Left lobe of liver (tissue), 2 donors: ENCODE results near the gene PNMA8B. TPM values are rescaled to one million over a fixed set of nuclear protein-coding genes. Genes with fewer than 3 reads are reported as not detected.

ENCODE experiments used
- ATAC-seq: fragments of 200-7000 bp; cut with Tn5 transposase; one replicate; pipeline ENCODE4 v1.9.1; 2020; ENCODE audit warnings: mild to moderate bottlenecking, moderate library complexity
- DNase-seq: peaks from one replicate; pipeline ENCODE4 v3.0.0-alpha.2; 2020; ENCODE audit warnings: low spot score
- total RNA-seq: library from RNA; stranded (reverse); gene quantifications from one replicate; pipeline ENCODE4 v1.2.1, GENCODE V29; 2021
- donor health status: DM: no; HTN: no; CAD: no; lungs with moderate emphysema.
- donor health status: DM: no; HTN: yes; CAD: no.

PNMA8B gene
- total RNA-seq, 1 donor from 2014 or later = 0.35 TPM

DNA sequence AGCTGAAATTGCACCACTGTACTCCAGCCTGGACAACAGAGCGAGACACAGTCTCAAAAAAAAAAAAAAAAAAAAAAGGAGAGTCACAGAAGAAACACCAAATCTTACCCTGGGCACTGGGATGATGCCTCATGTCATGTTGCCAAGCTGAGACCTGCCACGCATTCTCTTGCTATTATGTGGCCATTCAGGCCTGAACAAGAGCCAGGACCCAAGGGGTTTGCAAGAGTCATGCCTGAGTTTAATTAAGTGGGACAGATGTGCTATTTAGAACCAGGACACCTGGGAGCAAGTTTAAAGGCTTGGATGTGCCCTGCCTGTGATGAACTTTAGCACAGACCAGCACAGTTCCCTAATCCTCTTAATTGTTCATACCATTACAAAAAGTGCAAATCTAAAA is 34.1 kb downstream of the PNMA8B start:
- no peak for DNase-seq
- ATAC-seq = no peak

GRCh38 chr19:46460981-46461380 is 34.7 kb downstream of the PNMA8B start:
- DNase-seq = no peak
- no peak for ATAC-seq

GRCh38 chr19:46460055-46460454 is 35.6 kb downstream of the PNMA8B start:
- DNase-seq (no peak), ATAC-seq (no peak)

DNA sequence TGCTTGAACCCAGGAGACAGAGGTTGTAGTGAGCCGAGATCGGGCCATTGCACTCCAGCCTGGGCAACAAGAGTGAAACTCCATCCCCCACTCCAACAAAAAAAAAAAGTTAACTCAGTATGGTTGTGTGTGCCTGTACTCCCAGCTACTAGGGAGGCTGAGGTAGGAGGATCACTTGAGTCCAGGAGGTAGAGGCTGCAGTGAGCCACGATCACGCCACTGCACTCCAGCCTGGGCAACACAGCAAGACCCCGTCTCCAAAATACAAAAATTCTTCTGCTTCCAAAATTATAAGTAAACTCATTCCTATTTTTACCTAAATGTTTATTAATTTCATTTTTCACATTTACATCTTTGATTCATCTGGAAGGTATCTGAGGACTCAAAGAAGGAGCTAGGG is 38.7 kb downstream of the PNMA8B start:
- no peak for ATAC-seq
- DNase-seq = no peak

DNA sequence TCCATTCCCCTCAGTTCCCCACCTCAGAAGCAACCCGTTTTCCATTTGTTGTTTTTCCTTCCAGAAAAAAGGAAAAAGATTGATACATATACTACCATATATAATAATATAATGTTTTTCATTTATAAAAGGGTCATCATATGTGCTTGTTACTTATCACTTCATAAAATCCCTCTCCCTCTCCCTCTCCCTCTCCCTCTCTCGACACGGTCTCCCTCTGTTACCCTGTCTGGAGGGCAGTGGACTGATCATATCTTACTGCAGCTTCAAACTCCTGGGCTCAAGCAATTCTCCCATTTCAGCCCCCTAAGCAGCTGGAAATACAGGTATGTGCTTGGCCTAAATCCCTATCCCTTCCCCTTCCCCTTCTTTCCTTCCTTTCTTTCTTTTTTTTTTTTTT is 41.4 kb downstream of the PNMA8B start:
- no peak for DNase-seq

GRCh38 chr19:46453661-46454060 is 42.0 kb downstream of the PNMA8B start:
- ATAC-seq = no peak
- DNase-seq = no peak

More for the DNA sequence above, 41.4 kb downstream of the PNMA8B start:
- no peak for ATAC-seq

GRCh38 chr19:46452186-46452585 is 43.5 kb downstream of the PNMA8B start:
- DNase-seq = no peak
- no peak for ATAC-seq

GRCh38 chr19:46451352-46451751 is 44.3 kb downstream of the PNMA8B start:
- ATAC-seq (no peak), DNase-seq (no peak)

- no peak for ATAC-seq
- DNase-seq = no peak
Measured at GRCh38 chr19:46450737-46451136, 44.9 kb downstream of the PNMA8B start.

- no peak for ATAC-seq
Measured at GRCh38 chr19:46449228-46449627, 46.4 kb downstream of the PNMA8B start.

GRCh38 chr19:46448601-46449000 is 47.1 kb downstream of the PNMA8B start:
- ATAC-seq = no peak
- DNase-seq = no peak

More at GRCh38 chr19:46449228-46449627, 46.4 kb downstream of the PNMA8B start:
- DNase-seq = no peak

GRCh38 chr19:46447824-46448223 is 47.8 kb downstream of the PNMA8B start:
- DNase-seq (no peak), ATAC-seq (no peak)

DNA sequence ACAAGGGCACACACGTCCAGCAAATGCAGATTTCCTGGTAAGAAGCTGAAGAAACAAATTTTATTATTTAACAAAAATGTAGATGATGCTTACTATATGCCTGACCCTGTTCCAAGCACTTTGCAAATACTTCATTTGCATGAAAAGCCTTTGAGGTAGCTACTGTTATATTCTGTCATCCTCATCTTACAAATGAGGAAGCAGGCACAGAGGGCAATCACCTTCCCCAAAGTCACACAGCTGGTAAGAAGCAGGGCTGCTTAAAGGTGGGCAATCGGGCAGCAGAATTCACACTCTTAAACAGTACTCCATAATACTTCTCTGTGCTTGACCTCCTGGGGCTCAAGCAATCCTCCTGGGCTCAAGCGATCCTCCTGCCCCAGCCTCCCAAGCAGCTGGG is 48.7 kb downstream of the PNMA8B start:
- DNase-seq = no peak
- ATAC-seq = no peak

GRCh38 chr19:46446021-46446420 is 49.6 kb downstream of the PNMA8B start:
- no peak for DNase-seq
- ATAC-seq = no peak

DNA sequence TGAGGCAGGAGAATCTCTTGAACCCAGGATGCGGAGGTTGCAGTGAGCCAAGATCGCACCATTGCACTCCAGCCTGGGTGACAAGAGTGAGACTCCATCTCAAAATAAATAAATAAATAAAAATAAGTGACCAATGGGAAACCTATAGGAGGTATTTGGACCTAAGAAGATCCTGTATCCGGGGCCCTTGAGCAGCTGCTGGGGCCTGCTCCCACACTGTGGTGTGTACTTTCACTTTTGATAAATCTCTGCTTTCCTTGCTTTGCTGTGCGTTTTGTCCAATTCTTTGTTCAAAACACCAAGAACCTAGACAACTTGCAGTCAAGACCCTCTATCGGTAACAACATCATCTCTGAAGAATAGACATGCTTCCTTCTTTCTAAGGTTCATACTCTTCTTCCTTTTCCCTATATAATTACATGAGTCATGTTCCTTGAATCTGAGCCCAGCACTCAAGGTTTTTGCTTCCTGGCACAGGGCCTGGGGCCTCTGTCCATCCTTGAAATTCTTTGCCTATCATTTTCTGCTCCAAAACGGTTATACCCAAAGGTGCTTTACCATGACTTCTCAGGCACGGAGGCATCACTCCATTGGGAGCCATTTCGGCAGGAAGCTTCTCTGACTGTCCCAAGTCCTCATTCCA is 52.7 kb downstream of the PNMA8B start:
- ATAC-seq (no peak), DNase-seq (no peak)

DNA sequence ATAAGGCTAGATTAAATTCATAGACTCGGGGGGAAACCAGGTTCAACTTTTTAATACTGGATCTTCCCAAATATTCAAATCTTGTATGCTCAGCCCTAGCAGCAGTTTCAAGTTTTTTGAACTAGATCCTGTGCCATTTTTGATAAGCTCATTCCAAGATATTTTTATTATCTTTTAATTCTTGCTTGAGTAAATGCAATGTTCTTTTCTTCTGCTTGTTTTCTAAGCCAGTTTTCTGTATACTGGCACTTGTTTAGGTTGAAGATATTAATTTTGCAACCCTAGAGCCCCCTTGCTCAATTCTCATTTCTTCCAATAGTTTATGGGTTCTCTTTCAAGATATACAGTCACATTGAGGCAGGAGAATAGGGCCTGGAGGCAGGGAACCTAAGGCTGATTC is 53.8 kb downstream of the PNMA8B start:
- ATAC-seq (no peak), DNase-seq (no peak)

Other genes starting within 250 kb of the PNMA8B start
- 8.9 TPM for gene HIF3A, start 198.8 kb downstream of the PNMA8B start, total RNA-seq
- gene PPP5C, start 148.8 kb downstream of the PNMA8B start, total RNA-seq = 35.5 TPM
- 0.55 TPM for gene CCDC8, start 82.3 kb downstream of the PNMA8B start, total RNA-seq
- gene PNMA8C, start 66.9 kb downstream of the PNMA8B start, total RNA-seq = not detected
- gene PNMA8A, start 24.3 kb downstream of the PNMA8B start, total RNA-seq = 0.48 TPM
- 89.6 TPM for gene CALM3, start 105.5 kb upstream of the PNMA8B start, total RNA-seq
- gene PTGIR, start 129.2 kb upstream of the PNMA8B start, total RNA-seq = 3.0 TPM
- not detected for gene GNG8, start 140.3 kb upstream of the PNMA8B start, total RNA-seq
- 1.2 TPM for gene DACT3, start 165.3 kb upstream of the PNMA8B start, total RNA-seq
- 13.7 TPM for gene PRKD2, start 221.2 kb upstream of the PNMA8B start, total RNA-seq